Tibial nerve (tissue), 4 donors: ENCODE data around the gene GLRA1.

Experiments
- EP300 ChIP-seq, 2 donors: sonication (generic); formaldehyde crosslinking; IDR thresholded peaks; one replicate each; pipeline ENCODE4 v1.6.1; 2017; ENCODE audit warnings: antibody characterized with exemption in 2 of 2, mild to moderate bottlenecking in 1 of 2
- POLR2A ChIP-seq, 2 donors: fragments of 450-650 bp; IDR thresholded peaks; one replicate each; pipeline ENCODE4 v1.6.1; 2017; ENCODE audit warnings: antibody characterized with exemption in 2 of 2, mild to moderate bottlenecking in 2 of 2, moderate library complexity in 2 of 2
- TF ChIP-seq, protein P1 (sequence below), 5 experiments: fragments of 200-600 bp in 3 of 5; fragments of 450-650 bp in 2 of 5; sonication (generic) in 3 of 5; IDR thresholded peaks; one replicate each; pipeline ENCODE4 v1.5.1; 2016 to 2019; ENCODE audit warnings: antibody characterized with exemption in 5 of 5, mild to moderate bottlenecking in 3 of 5, moderate library complexity in 2 of 5

DNA sequence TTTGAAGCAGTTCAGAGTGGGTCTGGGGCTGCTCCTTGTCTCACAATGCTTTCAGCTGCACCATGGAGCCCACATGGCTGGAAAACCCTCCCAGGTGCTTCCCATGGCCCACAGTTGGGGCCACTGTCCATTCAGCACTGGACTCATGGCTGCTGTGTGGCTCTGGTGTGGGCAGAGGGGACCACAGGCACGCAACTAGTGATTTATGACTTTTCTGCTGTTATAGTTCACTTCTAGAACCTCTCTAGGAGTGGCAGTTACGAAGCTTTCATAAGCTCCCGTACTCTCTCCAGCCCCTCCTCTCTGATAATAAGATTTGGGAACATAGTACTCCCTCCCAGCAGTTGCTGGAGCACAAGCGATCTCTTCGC, 29.0 kb downstream of the GLRA1 start:
- TF ChIP-seq, protein P1, sequence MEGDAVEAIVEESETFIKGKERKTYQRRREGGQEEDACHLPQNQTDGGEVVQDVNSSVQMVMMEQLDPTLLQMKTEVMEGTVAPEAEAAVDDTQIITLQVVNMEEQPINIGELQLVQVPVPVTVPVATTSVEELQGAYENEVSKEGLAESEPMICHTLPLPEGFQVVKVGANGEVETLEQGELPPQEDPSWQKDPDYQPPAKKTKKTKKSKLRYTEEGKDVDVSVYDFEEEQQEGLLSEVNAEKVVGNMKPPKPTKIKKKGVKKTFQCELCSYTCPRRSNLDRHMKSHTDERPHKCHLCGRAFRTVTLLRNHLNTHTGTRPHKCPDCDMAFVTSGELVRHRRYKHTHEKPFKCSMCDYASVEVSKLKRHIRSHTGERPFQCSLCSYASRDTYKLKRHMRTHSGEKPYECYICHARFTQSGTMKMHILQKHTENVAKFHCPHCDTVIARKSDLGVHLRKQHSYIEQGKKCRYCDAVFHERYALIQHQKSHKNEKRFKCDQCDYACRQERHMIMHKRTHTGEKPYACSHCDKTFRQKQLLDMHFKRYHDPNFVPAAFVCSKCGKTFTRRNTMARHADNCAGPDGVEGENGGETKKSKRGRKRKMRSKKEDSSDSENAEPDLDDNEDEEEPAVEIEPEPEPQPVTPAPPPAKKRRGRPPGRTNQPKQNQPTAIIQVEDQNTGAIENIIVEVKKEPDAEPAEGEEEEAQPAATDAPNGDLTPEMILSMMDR (IDR thresholded peaks at IDR 0.05) = no peak
- TF ChIP-seq POLR2A (IDR thresholded peaks at IDR 0.05) (no peak), EP300 (IDR thresholded peaks at IDR 0.05) (no peak)
